GM10266 (cell line): ENCODE results near the gene DNAH17.

ENCODE experiments used
- DNase-seq: peaks from one replicate; pipeline ENCODE4 v3.0.0; 2012; ENCODE audit errors: extremely low spot score
- CTCF ChIP-seq: IDR thresholded peaks from 2 replicates; pipeline ENCODE4 v1.5.1; 2012; ENCODE audit warnings: mild to moderate bottlenecking, low read depth; ENCODE audit not compliant: control insufficient read depth, insufficient read depth; ENCODE audit errors: missing control alignments

Gene DNAH17

GRCh38 chr17:78619334-78619733 lies 42.1 kb upstream of the DNAH17 start:
- DNase-seq = no peak
- no peak for TF ChIP-seq CTCF

- no peak for DNase-seq
- no peak for TF ChIP-seq CTCF
Measured at GRCh38 chr17:78618264-78619066, 41.3 kb upstream of the DNAH17 start.

- DNase-seq = no peak
- no peak for TF ChIP-seq CTCF
Measured at GRCh38 chr17:78617511-78618061, 40.4 kb upstream of the DNAH17 start.

GRCh38 chr17:78616946-78617345 lies 39.8 kb upstream of the DNAH17 start:
- DNase-seq = no peak
- no peak for TF ChIP-seq CTCF

GRCh38 chr17:78615631-78616030 lies 38.4 kb upstream of the DNAH17 start:
- TF ChIP-seq CTCF = no peak
- DNase-seq = no peak

GRCh38 chr17:78613416-78613815 lies 36.2 kb upstream of the DNAH17 start:
- DNase-seq = no peak

GRCh38 chr17:78611607-78612006 lies 34.4 kb upstream of the DNAH17 start:
- TF ChIP-seq CTCF = no peak
- DNase-seq = no peak

More at GRCh38 chr17:78613416-78613815, 36.2 kb upstream of the DNAH17 start:
- TF ChIP-seq CTCF = no peak
